GM19324 (cell line): Measurements from ENCODE around the gene KCTD5.

Experiments
- ATAC-seq: cut with Tn5 transposase; IDR thresholded peaks from one replicate; pipeline ENCODE4 v1.9.1; 2021; ENCODE audit warnings: mild to moderate bottlenecking, moderate library complexity; ENCODE audit not compliant: unreplicated experiment, low FRiP score

KCTD5 gene

GRCh38 chr16:2708955-2709587, 26.7 kb downstream of the KCTD5 start:
- ATAC-seq: no peak

- no peak for ATAC-seq
Observed at GRCh38 chr16:2709588-2709984, 27.3 kb downstream of the KCTD5 start.

- no peak for ATAC-seq
Observed at GRCh38 chr16:2710021-2710710, 27.8 kb downstream of the KCTD5 start.

- no peak for ATAC-seq
Observed at GRCh38 chr16:2710711-2711231, 28.4 kb downstream of the KCTD5 start.

DNA sequence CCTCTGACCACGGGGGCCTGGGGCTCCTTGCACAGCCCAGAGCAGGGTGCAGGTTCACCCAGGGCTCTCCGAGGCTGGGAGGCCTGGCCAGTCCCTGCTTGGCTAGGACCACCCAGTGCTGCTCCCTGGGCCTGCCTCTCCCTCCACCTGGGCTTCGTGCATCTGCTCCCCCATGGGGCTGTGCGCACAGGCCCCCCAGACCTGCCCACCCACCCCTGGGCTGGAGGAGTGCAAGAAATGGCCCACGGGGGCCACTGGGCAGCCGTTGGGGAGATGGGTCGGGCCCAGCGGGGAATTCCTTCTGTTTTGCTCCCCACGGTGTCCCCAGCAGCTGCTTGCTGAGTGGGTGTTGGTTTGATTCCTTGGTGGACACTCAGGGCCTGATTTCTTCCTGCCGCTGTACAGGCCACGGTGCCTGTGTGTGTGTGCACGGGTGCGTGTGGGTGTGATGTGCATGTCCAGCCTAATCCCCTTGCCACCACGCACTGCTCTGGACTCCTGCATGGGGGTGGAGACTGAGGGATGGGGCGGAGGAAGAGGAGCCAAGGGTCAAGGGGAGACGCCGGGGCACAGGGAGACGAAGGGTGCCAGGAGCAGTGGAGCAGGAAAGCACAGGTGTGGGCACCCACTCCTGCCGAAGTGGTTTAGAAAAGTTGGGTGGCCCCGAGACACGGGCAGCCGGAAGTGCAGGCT, 29.2 kb downstream of the KCTD5 start:
- no peak for ATAC-seq

- no peak for ATAC-seq
Observed at GRCh38 chr16:2712063-2712441, 29.7 kb downstream of the KCTD5 start.

- no peak for ATAC-seq
Observed at GRCh38 chr16:2712546-2712945, 30.2 kb downstream of the KCTD5 start.

- no peak for ATAC-seq
Observed at GRCh38 chr16:2713523-2713922, 31.2 kb downstream of the KCTD5 start.

DNA sequence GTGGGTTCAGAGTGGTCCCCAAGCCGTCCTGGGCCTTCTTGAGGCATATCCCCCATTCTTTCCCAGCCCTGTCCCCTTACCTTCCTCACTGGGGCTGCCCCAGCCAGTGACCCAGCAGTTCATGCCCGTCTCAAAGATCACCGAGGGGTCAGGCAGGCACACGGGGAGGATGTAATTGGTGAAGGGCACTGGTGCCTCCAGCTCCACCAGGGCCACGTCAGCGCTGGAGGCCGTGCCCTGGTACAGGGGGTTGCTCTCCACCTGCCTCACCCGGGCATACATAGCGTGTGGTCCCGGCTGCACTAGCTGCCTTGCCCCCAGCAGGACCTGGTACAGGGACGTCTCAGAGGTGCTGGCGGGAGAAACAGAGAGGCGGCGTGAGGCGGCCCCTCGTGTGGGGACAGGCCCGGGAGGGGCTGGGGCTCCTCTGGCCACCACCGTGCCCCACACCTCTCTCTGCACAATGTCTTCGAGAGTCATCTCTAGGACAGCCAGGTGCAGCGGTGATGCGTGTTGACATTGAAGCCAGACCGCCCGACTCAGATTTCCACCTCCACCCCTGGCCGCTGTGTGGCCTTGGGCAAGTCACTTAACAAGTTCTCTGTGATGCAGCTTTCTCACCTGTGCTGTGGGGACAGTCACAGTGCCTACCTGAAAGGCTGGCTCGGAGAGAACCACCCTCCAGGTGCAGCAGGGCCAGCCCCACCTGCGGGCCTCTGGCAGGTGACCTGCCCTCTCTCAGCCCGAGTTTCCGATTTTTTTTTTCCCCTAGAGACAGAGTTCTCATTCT, 31.9 kb downstream of the KCTD5 start:
- no peak for ATAC-seq

DNA sequence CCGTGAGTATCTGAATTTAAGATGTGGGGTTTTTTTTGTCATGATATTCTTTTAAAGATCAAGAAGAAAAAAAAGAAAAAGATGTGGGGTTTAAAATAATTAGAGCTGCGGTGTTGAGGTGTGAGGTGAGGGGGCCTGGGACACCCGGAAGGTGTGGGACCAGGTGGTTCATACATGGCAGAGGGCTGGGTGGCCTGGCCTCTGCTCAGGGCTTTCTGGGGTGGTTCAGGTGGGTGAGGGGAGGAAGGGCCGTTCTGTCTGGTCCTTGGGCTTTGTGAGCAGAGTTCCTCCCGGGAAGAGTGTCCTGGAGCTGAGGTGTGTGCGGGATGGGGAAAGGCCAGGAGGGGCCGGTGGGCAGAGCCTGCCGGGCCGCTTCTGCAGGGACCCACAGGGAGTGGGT, 32.7 kb downstream of the KCTD5 start:
- ATAC-seq: no peak

DNA sequence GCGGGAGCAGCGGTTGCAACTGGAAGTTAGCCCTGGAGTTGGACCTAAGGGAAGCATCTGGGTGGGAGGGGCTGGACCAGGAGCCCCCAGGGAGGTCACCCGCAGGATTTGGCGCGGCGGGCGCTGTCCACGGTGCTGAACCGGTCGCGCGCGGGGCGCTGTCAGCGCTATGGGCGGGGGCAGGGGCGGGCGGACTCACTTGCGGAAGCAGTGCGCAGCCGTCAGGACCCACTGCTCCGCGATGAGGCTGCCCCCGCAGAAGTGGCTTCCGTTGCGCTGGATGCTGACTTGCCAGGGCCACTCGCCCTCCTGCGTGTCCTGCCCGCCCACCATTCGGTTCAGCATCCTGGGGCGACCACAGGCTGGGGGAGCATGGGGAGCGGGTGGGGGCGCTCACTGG, 33.2 kb downstream of the KCTD5 start:
- ATAC-seq: no peak

- no peak for ATAC-seq
Observed at GRCh38 chr16:2715966-2716885, 33.9 kb downstream of the KCTD5 start.

DNA sequence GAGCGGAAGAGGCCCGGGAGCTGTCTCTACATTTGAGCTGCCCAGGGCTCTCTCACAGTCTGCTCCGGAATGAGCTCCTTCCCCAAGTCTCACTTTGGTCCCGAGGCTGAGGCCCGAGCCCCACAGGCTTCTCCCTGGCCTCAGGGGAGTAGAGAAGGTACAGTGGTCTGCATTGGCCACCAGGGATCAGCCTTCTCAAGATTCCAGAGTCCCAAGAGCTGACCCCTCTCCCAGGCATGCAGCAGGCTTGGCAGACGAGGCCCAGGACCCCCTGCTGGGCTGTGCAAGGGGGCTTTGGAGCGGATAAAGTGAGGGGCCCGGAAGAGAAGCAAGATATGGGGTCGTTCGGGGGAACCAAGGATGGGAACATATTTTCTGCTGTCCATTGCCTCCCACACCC, 34.6 kb downstream of the KCTD5 start:
- no peak for ATAC-seq

GRCh38 chr16:2717383-2718263, 35.3 kb downstream of the KCTD5 start:
- ATAC-seq: no peak

- ATAC-seq: no peak
Observed at GRCh38 chr16:2719328-2720063, 37.2 kb downstream of the KCTD5 start.

GRCh38 chr16:2720064-2720457, 37.7 kb downstream of the KCTD5 start, which contains the start of gene PRSS27:
TSS of gene PRSS27 (minus strand) at chr16:2720224. CDS start at chr16:2720160, 64 bp downstream.
- no peak for ATAC-seq

DNA sequence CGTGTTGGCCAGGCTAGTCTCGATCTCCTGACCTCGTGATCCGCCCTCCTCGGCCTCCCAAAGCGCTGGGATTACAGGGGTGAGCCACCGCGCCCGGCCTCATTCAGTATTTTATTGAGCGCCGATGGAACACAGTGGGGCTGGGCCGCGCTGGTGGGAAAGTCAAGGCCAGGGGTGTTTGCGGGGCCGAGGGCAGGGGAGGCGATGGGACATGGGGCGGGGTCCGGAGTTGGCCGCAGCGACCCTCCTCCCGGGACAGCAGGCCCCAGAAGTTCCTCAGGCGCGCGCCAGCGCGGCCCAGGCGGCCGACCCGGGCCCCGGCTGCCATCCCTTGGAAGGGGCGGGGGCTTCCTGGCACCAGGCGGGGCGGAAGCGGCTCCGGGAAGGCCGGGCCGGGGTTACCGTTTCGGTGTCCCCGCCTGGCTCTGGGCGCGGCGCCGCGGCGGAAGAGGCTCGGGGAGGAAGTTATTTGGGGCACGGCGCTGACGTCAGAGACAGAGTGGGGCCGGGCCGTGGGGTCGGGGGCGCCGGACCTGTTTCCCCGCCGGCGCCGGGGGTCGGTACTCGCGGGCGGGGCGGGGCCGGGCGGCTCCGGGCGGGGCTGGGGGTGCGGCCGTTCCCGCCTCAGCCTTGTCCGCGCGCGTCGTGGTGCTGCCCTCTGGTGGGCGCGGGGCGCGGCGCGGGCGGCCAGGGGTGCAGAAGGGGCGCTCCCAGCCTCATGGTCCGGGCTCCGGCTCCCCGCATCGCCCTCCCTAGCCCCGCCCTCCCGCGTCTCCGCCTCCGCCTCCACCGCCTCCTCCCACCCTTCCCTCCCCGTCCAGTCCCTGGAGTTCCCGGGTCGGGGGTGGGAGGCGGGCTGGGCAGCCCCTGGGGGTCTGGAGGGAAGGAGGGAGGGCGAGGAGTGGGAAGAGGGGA, 38.7 kb downstream of the KCTD5 start:
- ATAC-seq: peak; percentile 83
